GM18870 (cell line): ENCODE results near the gene PAQR5.

ENCODE experiments used
- ATAC-seq: cut with Tn5 transposase; IDR thresholded peaks from one replicate; pipeline ENCODE4 v1.9.1; 2021; ENCODE audit warnings: moderate library complexity; ENCODE audit not compliant: unreplicated experiment

Gene PAQR5

DNA sequence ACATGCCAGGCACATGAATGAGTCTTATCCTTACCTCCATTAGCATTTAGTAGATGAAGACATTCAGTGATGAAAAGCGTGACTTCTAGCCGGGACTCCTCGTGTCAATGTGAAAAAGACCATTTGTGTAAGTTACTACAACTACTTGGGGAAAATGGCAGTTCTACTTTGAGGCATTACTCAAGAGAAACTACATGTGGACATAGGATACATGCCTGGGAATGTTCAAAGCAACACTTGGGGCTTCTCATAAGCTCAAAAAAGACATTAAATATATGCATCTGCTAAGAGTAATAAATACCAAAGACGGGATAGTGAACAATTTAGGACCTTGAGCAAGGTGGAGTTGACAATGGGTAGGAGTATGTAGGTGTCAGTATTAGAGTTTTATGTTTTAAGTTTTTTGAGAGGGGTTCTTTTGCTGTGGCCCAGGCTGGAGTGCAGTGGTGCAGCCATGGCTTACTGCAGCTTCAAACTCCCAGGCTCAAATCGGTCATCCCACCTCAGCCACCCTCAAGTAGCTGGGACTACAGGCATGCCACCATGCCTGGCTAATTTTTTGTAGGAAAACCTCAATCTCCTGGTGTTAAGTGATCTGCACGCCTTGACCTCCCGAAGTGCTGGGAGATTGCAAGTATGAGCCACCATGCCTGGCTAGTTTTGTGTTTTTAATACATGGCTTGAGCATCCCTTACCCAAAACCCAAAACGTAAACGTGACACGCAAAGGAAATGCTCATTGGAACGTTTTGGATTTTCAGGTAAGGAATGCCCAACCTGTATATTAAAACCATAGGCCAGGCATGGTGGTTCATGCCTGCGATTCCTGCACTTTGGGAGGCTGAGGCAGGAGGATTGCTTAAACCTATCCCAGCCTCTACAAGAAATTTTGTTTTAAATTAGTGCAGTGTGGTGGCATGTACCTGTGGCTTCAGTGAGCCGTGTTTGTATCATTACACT is 157.8 kb downstream of the PAQR5 start:
- no peak for ATAC-seq
